Testis (tissue), 3 donors: Measurements from ENCODE around the gene MAP7D1. TPM values are rescaled to one million over a fixed set of nuclear protein-coding genes. Genes with fewer than 3 reads are reported as not detected.
A peak's percentile ranks its signal among the peaks of the same experiment; 100 is the strongest.
"Not testable (repeated sequence)": the region's sequence is repeated elsewhere in the genome, so short reads cannot be mapped to it uniquely, and the experiment has no call there.

Source experiments
- DNase-seq: peaks from one replicate; pipeline ENCODE4 v3.0.0-alpha.2; 2019
- H3K27ac ChIP-seq, 2 donors: fragments of 200-600 bp; sonication (generic); one replicate each; pipeline ENCODE4 v1.5.1; 2019
- H3K27me3 ChIP-seq: fragments of 200-600 bp; sonication (generic); one replicate; pipeline ENCODE4 v1.5.1; 2019
- H3K36me3 ChIP-seq: fragments of 200-600 bp; sonication (generic); one replicate; pipeline ENCODE4 v1.5.1; 2017; ENCODE audit warnings: low read depth; ENCODE audit errors: missing control alignments
- H3K4me1 ChIP-seq: fragments of 200-600 bp; sonication (generic); one replicate; pipeline ENCODE4 v1.5.1; 2019
- H3K4me3 ChIP-seq, 2 donors: fragments of 200-600 bp; sonication (generic); one replicate each; pipeline ENCODE4 v1.5.1; 2017 to 2019
- H3K9me3 ChIP-seq: fragments of 200-600 bp; sonication (generic); one replicate; pipeline ENCODE4 v1.5.1; 2017
- POLR2A ChIP-seq: fragments of 450-650 bp; IDR thresholded peaks from one replicate; pipeline ENCODE4 v1.6.1; 2017; ENCODE audit warnings: antibody characterized with exemption, mild to moderate bottlenecking, moderate library complexity
- WGBS, 2 donors: methylation state at CpG; one replicate each; pipeline ENCODE4 v1.1.5; 2018; 5-methylcytosine and 5-hydroxymethylcytosine counted together
- intact Hi-C: fragments of 100-400 bp; cut with DNase I; formaldehyde crosslinking; loops from one replicate; pipeline ENCODE4 v1.15.1; 2023; ENCODE audit warnings: low total_unique reads
- polyA plus RNA-seq: library from polyadenylated mRNA; stranded (reverse); fragments of 350-450 nt; fragmentation: Illumina TruSeq; extraction: RNeasy Lipid Tissue Mini Kit (QIAGEN cat#74804); gene quantifications from one replicate; pipeline ENCODE4 v1.2.3, GENCODE V29; 2014; ENCODE audit warnings: low read depth, low replicate concordance; ENCODE audit not compliant: insufficient read depth
- total RNA-seq, 2 donors: library from RNA; depleted of rRNA; stranded (reverse); fragments of >200 nt; gene quantifications; one replicate each; pipeline ENCODE4 v1.2.3, GENCODE V29; 2016
- TF ChIP-seq, protein P1 (sequence below), 3 experiments: fragments of 450-650 bp in 2 of 3; fragments of 200-600 bp in 1 of 3; sonication (generic) in 1 of 3; IDR thresholded peaks; one replicate each; pipeline ENCODE4 v1.5.1; 2016 to 2019; ENCODE audit warnings: antibody characterized with exemption in 3 of 3, mild to moderate bottlenecking in 2 of 3, moderate library complexity in 1 of 3

The MAP7D1 gene
- total and polyA plus RNA-seq, 3 donors from 2014 or later = 45.4 to 59.6 (median 50.2) TPM

DNA sequence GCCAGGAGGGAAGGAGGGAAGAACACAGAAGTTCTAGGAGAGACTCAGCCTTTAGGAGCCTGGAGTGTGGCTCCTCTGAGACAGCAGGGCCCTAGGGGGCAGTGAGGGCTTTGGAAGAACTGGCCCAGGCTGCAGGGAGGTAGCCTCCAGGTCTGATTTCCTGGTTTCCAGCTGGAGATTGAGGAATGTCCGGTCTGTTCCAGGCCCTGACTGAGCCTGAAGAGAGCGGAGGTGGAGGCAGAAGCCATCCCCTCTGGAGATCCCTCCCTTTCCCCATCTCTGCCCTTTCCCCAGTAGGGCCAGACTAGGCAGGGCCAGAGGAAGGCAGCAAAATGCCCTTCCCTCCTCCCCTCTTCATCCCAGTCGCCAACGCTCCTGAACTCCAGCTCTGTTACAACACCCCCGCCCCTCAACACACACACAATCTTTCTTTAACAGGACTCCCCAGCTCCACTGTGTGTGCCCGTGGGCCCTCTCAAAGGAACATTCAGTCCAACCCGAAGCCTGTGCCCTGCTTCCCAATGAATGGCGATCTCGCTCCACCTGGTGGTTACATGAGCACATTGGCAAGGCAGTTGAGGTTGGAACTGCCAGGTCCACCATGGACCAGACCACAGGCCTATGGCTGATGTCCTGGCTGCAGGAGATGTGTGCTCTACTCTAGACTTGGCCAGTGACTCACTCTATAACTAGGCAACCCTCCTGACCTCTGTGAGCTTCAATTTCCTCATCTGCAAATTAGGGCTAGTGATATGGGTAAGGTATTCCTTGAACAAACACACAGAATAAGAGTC lies 32.0 kb downstream of the MAP7D1 start:
- DNase-seq = peak; percentile 90
- no peak for TF ChIP-seq POLR2A
- TF ChIP-seq, protein P1, sequence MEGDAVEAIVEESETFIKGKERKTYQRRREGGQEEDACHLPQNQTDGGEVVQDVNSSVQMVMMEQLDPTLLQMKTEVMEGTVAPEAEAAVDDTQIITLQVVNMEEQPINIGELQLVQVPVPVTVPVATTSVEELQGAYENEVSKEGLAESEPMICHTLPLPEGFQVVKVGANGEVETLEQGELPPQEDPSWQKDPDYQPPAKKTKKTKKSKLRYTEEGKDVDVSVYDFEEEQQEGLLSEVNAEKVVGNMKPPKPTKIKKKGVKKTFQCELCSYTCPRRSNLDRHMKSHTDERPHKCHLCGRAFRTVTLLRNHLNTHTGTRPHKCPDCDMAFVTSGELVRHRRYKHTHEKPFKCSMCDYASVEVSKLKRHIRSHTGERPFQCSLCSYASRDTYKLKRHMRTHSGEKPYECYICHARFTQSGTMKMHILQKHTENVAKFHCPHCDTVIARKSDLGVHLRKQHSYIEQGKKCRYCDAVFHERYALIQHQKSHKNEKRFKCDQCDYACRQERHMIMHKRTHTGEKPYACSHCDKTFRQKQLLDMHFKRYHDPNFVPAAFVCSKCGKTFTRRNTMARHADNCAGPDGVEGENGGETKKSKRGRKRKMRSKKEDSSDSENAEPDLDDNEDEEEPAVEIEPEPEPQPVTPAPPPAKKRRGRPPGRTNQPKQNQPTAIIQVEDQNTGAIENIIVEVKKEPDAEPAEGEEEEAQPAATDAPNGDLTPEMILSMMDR (IDR thresholded peaks at IDR 0.05) = peak; percentile 73 to 91 (median 89)

DNA sequence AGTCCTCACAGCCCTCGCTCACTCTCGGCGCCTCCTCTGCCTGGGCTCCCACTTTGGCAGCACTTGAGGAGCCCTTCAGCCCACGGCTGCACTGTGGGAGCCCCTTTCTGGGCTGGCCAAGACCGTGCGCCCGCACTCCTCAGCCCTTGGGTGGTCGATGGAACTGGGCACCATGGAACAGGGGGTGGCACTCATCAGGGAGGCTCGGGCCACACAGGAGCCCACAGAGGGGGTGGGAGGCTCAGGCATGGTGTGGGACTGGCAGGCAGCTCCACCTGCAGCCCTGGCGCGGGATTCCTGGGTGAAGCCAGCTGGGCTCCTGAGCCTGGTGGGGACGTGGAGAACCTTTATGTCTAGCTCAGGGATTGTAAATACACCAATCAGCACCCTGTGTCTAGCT lies 40.8 kb downstream of the MAP7D1 start:
- H3K27me3 ChIP-seq, H3K4me3 ChIP-seq, H3K9me3 ChIP-seq, DNase-seq, H3K27ac ChIP-seq, intact Hi-C loops, H3K36me3 ChIP-seq, H3K4me1 ChIP-seq: not testable (repeated sequence)
- WGBS, 2 donors = 93 to 95% methylated on average over 3 to 12 of the region's 12 CpGs

More for the DNA sequence above, 32.0 kb downstream of the MAP7D1 start:
- no peak overlapping the region for H3K4me3 ChIP-seq
- H3K36me3 ChIP-seq = no peaks in the 10 kb centered on the region
- intact Hi-C loops = no loop called here
- WGBS, 2 donors = 18 to 22% methylated on average over 9 of the region's 9 CpGs
- peaks cover 7% of the 10 kb centered on the region for H3K4me1 ChIP-seq
- peak overlapping the region; percentile 46 to 69 for H3K27ac ChIP-seq
- H3K27me3 ChIP-seq = no peaks in the 10 kb centered on the region
- H3K9me3 ChIP-seq = no peaks in the 10 kb centered on the region

DNA sequence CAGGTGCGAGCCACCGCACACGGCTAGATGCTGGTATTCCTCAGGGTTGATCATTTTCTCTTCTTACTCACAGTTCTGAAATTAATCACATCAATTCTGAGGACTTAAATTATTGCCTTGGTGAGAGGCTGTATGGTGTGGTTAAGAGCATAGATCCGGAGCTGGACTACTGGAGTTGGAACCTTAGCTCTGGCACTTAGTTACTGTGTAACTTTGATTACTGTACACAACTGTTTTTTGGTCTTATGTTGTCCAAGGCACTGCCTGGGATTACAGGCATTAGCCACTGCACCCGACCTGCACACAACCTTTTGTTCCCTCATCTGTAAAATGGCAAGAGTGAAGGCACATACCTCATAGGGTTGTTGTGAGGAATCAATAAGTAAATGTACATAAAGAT lies 42.7 kb downstream of the MAP7D1 start:
- no peak for DNase-seq
- Histone ChIP-seq H3K9me3 (no peaks in the 10 kb centered on the region), H3K27ac (no peak overlapping the region), H3K4me1 (peaks cover 10% of the 10 kb centered on the region), H3K36me3 (no peaks in the 10 kb centered on the region), H3K4me3 (no peak overlapping the region), H3K27me3 (no peaks in the 10 kb centered on the region)
- intact Hi-C loops = no loop called here
- WGBS, 2 donors = 91 to 94% methylated on average over 5 of the region's 5 CpGs
- TF ChIP-seq POLR2A = no peak
- TF ChIP-seq, protein P1 (IDR thresholded peaks at IDR 0.05) = no peak

DNA sequence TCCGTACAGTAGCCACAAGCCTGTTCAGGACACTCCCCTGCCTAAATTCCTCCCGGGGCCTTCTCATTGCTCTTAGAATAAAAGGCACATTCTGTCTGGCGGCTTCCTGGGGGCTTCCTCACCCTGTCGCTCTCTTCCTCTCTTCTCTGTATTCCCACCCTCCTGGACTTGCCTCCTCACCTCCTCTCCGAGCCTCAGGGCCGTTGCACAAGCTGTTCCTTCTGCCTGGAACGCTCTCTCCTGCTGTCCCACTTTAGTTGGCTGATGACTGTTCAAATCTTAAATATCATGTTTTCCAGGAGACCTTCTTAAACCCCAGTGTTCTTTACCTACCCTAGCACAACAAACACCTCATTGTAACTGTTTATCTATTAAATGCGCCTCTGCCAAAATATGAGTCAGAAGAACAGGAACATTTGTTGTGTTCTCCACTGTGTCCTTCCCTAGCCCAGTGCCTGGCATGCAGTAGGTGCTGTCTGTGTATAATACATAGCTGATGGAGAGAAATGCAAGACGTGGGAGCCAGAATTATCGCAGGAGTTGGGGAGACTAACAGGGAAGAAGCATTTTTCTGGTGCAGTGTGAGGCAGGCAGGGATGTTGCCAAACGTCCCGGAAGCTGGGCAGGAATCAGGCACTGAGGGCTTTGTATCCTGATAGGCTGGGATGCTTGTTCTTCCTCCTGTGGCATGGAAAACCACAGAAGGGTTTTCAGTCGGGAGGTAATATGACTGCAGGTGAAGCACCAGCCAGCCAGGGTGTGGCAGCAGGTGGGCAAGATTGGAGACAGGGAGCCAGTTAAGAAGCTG lies 44.2 kb downstream of the MAP7D1 start:
- Histone ChIP-seq H3K36me3 (no peaks in the 10 kb centered on the region), H3K4me1 (peaks cover 10% of the 10 kb centered on the region), H3K27ac (no peak overlapping the region), H3K27me3 (no peaks in the 10 kb centered on the region), H3K9me3 (no peaks in the 10 kb centered on the region), H3K4me3 (no peak overlapping the region)
- peak; percentile 25 for DNase-seq
- 43 to 52% methylated on average over 13 of the region's 13 CpGs for WGBS, 2 donors
- TF ChIP-seq POLR2A = no peak
- TF ChIP-seq, protein P1 (IDR thresholded peaks at IDR 0.05) = no peak
- intact Hi-C loops = no loop called here

DNA sequence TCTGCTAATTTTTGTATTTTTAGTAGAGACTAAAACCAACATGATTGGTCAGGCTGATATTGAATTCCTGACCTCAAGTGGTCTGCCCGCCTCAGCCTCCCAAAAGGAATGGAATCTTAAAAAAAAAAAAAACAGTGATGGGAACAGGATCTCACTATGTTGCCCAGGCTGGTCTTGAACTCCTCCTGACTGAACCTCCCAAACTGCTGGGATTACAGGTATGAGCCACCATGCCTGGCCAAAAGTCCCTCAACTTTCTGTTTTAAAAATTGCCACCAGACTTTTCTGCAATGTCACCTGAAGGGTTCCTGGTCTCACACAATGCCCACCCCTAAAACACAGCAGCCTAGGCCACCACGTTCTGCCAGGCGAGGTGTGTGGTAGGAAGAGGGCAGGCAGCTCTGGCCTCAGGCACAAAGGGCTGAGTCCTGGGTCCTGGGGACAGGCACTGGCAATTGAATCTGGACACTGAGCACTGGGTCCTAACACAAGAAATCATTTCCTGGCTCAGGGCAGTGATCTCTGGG lies 47.1 kb downstream of the MAP7D1 start:
- Histone ChIP-seq H3K36me3 (no peaks in the 10 kb centered on the region), H3K9me3 (no peaks in the 10 kb centered on the region), H3K27me3 (no peaks in the 10 kb centered on the region), H3K4me3 (no peak overlapping the region), H3K27ac (peak overlapping the region in 1 of 2 donors; percentile 71), H3K4me1 (peaks cover 10% of the 10 kb centered on the region)
- no peak for TF ChIP-seq POLR2A
- TF ChIP-seq, protein P1 (IDR thresholded peaks at IDR 0.05) = no peak
- intact Hi-C loops = no loop called here
- DNase-seq = no peak
- 78 to 96% methylated on average over 3 of the region's 3 CpGs for WGBS, 2 donors
